ENCODE data around the gene OR5AN1.

- TF ChIP-seq POLR2A (IDR thresholded peaks at IDR 0.05; ENCODE audit: low read depth, low read length) (no peak), USF2 (IDR thresholded peaks at IDR 0.05; ENCODE audit: borderline replicate concordance, low read depth, low read length) (no peak), NFIC (IDR thresholded peaks at IDR 0.05; ENCODE audit: low read depth, low read length) (no peak), KLF5 (IDR thresholded peaks at IDR 0.05; ENCODE audit: partially characterized antibody) (no peak), JUNB (IDR thresholded peaks at IDR 0.05) (no peak), RFX5 (IDR thresholded peaks at IDR 0.05; ENCODE audit: low read depth, low read length) (no peak)
- TF ChIP-seq, protein P1, sequence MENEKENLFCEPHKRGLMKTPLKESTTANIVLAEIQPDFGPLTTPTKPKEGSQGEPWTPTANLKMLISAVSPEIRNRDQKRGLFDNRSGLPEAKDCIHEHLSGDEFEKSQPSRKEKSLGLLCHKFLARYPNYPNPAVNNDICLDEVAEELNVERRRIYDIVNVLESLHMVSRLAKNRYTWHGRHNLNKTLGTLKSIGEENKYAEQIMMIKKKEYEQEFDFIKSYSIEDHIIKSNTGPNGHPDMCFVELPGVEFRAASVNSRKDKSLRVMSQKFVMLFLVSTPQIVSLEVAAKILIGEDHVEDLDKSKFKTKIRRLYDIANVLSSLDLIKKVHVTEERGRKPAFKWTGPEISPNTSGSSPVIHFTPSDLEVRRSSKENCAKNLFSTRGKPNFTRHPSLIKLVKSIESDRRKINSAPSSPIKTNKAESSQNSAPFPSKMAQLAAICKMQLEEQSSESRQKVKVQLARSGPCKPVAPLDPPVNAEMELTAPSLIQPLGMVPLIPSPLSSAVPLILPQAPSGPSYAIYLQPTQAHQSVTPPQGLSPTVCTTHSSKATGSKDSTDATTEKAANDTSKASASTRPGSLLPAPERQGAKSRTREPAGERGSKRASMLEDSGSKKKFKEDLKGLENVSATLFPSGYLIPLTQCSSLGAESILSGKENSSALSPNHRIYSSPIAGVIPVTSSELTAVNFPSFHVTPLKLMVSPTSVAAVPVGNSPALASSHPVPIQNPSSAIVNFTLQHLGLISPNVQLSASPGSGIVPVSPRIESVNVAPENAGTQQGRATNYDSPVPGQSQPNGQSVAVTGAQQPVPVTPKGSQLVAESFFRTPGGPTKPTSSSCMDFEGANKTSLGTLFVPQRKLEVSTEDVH (IDR thresholded peaks at IDR 0.05; ENCODE audit: low read depth, partially characterized antibody), result no peak
- TF ChIP-seq, protein P2, sequence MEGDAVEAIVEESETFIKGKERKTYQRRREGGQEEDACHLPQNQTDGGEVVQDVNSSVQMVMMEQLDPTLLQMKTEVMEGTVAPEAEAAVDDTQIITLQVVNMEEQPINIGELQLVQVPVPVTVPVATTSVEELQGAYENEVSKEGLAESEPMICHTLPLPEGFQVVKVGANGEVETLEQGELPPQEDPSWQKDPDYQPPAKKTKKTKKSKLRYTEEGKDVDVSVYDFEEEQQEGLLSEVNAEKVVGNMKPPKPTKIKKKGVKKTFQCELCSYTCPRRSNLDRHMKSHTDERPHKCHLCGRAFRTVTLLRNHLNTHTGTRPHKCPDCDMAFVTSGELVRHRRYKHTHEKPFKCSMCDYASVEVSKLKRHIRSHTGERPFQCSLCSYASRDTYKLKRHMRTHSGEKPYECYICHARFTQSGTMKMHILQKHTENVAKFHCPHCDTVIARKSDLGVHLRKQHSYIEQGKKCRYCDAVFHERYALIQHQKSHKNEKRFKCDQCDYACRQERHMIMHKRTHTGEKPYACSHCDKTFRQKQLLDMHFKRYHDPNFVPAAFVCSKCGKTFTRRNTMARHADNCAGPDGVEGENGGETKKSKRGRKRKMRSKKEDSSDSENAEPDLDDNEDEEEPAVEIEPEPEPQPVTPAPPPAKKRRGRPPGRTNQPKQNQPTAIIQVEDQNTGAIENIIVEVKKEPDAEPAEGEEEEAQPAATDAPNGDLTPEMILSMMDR (IDR thresholded peaks at IDR 0.05 in 2 of 3, conservative IDR thresholded peaks at IDR 0.05 in 1 of 3; ENCODE audit: control insufficient read depth in 2 of 3, extremely low read depth in 1 of 3, insufficient read depth in 1 of 3, low read depth in 3 of 3, low read length in 3 of 3), result no peak
These were observed at the start of gene OR5AN1 for GRCh38 chr11:59358595-59358994.
